Heart left ventricle (tissue), 16 donors: ENCODE results near the gene SMARCC1. TPM values are rescaled to one million over a fixed set of nuclear protein-coding genes. Genes with fewer than 3 reads are reported as not detected.
A peak's percentile ranks its signal among the peaks of the same experiment; 100 is the strongest.

ENCODE experiments used
- ATAC-seq, 4 donors: fragments of 200-7000 bp; cut with Tn5 transposase; one replicate each; pipeline ENCODE4 v1.9.1; 2020 to 2022; ENCODE audit warnings: moderate library complexity in 4 of 4, mild to moderate bottlenecking in 3 of 4, moderate number of reproducible peaks in 1 of 4
- DNase-seq, 5 donors: peaks; one replicate each; pipeline ENCODE4 v3.0.0-alpha.2; 2020
- H3K27ac ChIP-seq, 12 donors: fragments of 200-600 bp; sonication (generic) in 4 of 12; one replicate each; pipeline versions ENCODE4 v1.5.0 to v1.8.0; 2016 to 2022; ENCODE audit warnings: mild to moderate bottlenecking in 2 of 12
- H3K27me3 ChIP-seq, 9 donors: fragments of 200-600 bp; sonication (generic) in 2 of 9; one replicate each; pipeline versions ENCODE4 v1.5.1 to v1.8.0; 2016 to 2022; ENCODE audit warnings: mild to moderate bottlenecking in 3 of 9
- H3K36me3 ChIP-seq, 9 donors: fragments of 200-600 bp; sonication (generic) in 2 of 9; one replicate each; pipeline versions ENCODE4 v1.5.0 to v1.8.0; 2018 to 2022; ENCODE audit warnings: mild to moderate bottlenecking in 2 of 9
- H3K4me1 ChIP-seq, 12 donors: fragments of 200-600 bp; sonication (generic) in 4 of 12; one replicate each; pipeline versions ENCODE4 v1.5.0 to v1.8.0; 2016 to 2022; ENCODE audit warnings: mild to moderate bottlenecking in 3 of 12
- H3K4me3 ChIP-seq, 12 donors: fragments of 200-600 bp; sonication (generic) in 4 of 12; one replicate each; pipeline versions ENCODE4 v1.5.0 to v1.8.0; 2017 to 2022; ENCODE audit warnings: mild to moderate bottlenecking in 9 of 12, moderate library complexity in 4 of 12
- H3K9me3 ChIP-seq, 12 donors: fragments of 200-600 bp; sonication (generic) in 4 of 12; one replicate each; pipeline versions ENCODE4 v1.5.0 to v1.8.0; 2016 to 2022; ENCODE audit warnings: mild to moderate bottlenecking in 1 of 12
- CTCF ChIP-seq, 12 donors: fragments of 200-600 bp; sonication (generic) in 4 of 12; IDR thresholded peaks; one replicate each; pipeline versions ENCODE4 v1.5.0 to v1.8.0; 2018 to 2022; ENCODE audit warnings: antibody characterized with exemption in 12 of 12, mild to moderate bottlenecking in 5 of 12
- POLR2A ChIP-seq, 2 donors: fragments of 450-650 bp; IDR thresholded peaks; one replicate each; pipeline ENCODE4 v1.6.1; 2017; ENCODE audit warnings: antibody characterized with exemption in 2 of 2, mild to moderate bottlenecking in 2 of 2, moderate library complexity in 2 of 2
- WGBS, 4 donors: extraction: QIAGEN DNeasy Blood & Tissue Kit in 2 of 4; methylation state at CpG; one replicate each; pipeline versions ENCODE4 v1.1.5 to v1.1.7; 2013 to 2018; 5-methylcytosine and 5-hydroxymethylcytosine counted together
- intact Hi-C, 10 donors: fragments of 100-400 bp; cut with DNase I; formaldehyde crosslinking; loops; one replicate each; pipeline versions ENCODE4 v1.11.1 to v1.14.2; 2022
- polyA plus RNA-seq, 2 donors: library from polyadenylated mRNA; stranded (reverse); fragments of 200-250 nt; gene quantifications; one replicate each; pipeline ENCODE4 v1.2.3, GENCODE V29; 2013
- total RNA-seq, 9 donors: library from RNA; depleted of rRNA in 2 of 9; stranded (reverse); fragments of >200 nt in 2 of 9; fragmentation: NEBNext Ultra II Directional in 3 of 9; extraction: Animal tissue kit (Norgen Biotek cat#: 25700) in 3 of 9; gene quantifications; one replicate each; pipeline versions ENCODE4 v1.1.0 to v1.2.4, GENCODE V29; 2016 to 2023
- donor health status: ischemic (EF 13 %, LVEDD 7.1; RV severe dilation, severe dysfunction).
- donor health status: healthy with polysubstance abuse.
- donor health status: DM: no; HTN: yes; CAD: no.
- donor health status: DM: no; HTN: no; CAD: no.
- donor health status: ischemic (EF 25% LVEDD 6.9; RV normal size, moderate dysfunction).
- donor health status: ischemic (EF 25% LVEDD 5.7; RV mildly dilated, moderate dysfunction).
- donor health status: healthy.
- donor health status: DM: yes; HTN: yes; CAD: no.
- donor health status: ischemic (EF 35%, LVEDD 5.7; RV mildly dilated, moderate dysfunction).
- donor health status: nonischemic (EF 11% LVEDD 7.7; RV severe dilation, severe dysfunction).
- donor health status: DM: yes; HTN: yes; CAD: no.
- donor health status: PGD.
- donor health status: ischemic (EF 29% LVEDD 5.4; RV normal size, mild dysfunction).
- donor health status: nonischemic (EF 23%, LVEDD 6.1; RV moderate dilation, normal function).

Gene SMARCC1
- total and polyA plus RNA-seq, 11 donors, result 5.8 to 31.4 (median 25.5) TPM

GRCh38 chr3:47580481-47580880, 201.2 kb downstream of the SMARCC1 start:
- Histone ChIP-seq H3K4me3 (no peak overlapping the region), H3K9me3 (no peaks in the 10 kb centered on the region), H3K4me1 (peaks cover 0 to 19% (median 10%) of the 10 kb centered on the region in 12 donors), H3K27me3 (peaks cover 0 to 32% (median 0%) of the 10 kb centered on the region in 9 donors), H3K36me3 (peaks cover 0 to 9% (median 7%) of the 10 kb centered on the region in 9 donors), H3K27ac (no peak overlapping the region)
- intact Hi-C loops, result no loop called here
- no peak for DNase-seq
- 74 to 82% (median 76%) methylated on average over 4 of the region's 4 CpGs for WGBS, 4 donors
- no peak for ATAC-seq
- TF ChIP-seq POLR2A (IDR thresholded peaks at IDR 0.05) (no peak), CTCF (IDR thresholded peaks at IDR 0.05) (no peak)

- H3K9me3 ChIP-seq, result no peaks in the 10 kb centered on the region
- intact Hi-C loops, result no loop called here
- H3K27me3 ChIP-seq, result peaks cover 0 to 32% (median 0%) of the 10 kb centered on the region in 9 donors
- H3K4me3 ChIP-seq, result no peak overlapping the region
- TF ChIP-seq POLR2A (IDR thresholded peaks at IDR 0.05) (no peak), CTCF (IDR thresholded peaks at IDR 0.05) (no peak)
- peaks cover 0 to 19% (median 10%) of the 10 kb centered on the region in 12 donors for H3K4me1 ChIP-seq
- no peak for DNase-seq
- H3K27ac ChIP-seq, result no peak overlapping the region
- no peak for ATAC-seq
- 91 to 96% (median 94%) methylated on average over 2 of the region's 2 CpGs for WGBS, 4 donors
- H3K36me3 ChIP-seq, result peaks cover 0 to 3% (median under 1%) of the 10 kb centered on the region in 9 donors
These were observed 201.8 kb downstream of the SMARCC1 start for GRCh38 chr3:47579875-47580274.

GRCh38 chr3:47578691-47579632, 202.7 kb downstream of the SMARCC1 start, which contains the start of gene CSPG5:
TSS of gene CSPG5 (minus strand) at chr3:47578865. CDS start at chr3:47578693, 172 bp downstream.
- peak in 2 of 5 donors; percentile 27 to 28 for DNase-seq
- H3K4me3 ChIP-seq, result peak within 1 kb of the TSS; percentile 11 to 82 (median 60)
- H3K36me3 ChIP-seq, result no peaks in the 10 kb centered on the region
- peaks cover 0 to 32% (median 0%) of the 10 kb centered on the region in 9 donors for H3K27me3 ChIP-seq
- TF ChIP-seq CTCF (IDR thresholded peaks at IDR 0.05) (no peak), POLR2A (IDR thresholded peaks at IDR 0.05) (no peak)
- intact Hi-C loops, result no loop called here
- peaks cover 0 to 19% (median 10%) of the 10 kb centered on the region in 12 donors for H3K4me1 ChIP-seq
- H3K27ac ChIP-seq, result no peak within 1 kb of the TSS
- ATAC-seq, result peak in 2 of 4 donors; percentile 32 to 44
- H3K9me3 ChIP-seq, result no peaks in the 10 kb centered on the region
- 5 to 28% (median 8%) methylated on average over 16 to 121 of the region's 121 CpGs for WGBS, 4 donors

- Histone ChIP-seq H3K36me3 (no peaks in the 10 kb centered on the region), H3K27me3 (peaks cover 0 to 32% (median 0%) of the 10 kb centered on the region in 9 donors), H3K4me3 (peak overlapping the region; percentile 11 to 82 (median 60)), H3K9me3 (no peaks in the 10 kb centered on the region), H3K27ac (no peak overlapping the region), H3K4me1 (peaks cover 0 to 19% (median 10%) of the 10 kb centered on the region in 12 donors)
- peak in 3 of 4 donors; percentile 41 to 80 (median 60) for ATAC-seq
- peak; percentile 23 to 68 (median 39) for DNase-seq
- WGBS, 4 donors, result 1 to 5% (median 2%) methylated on average over 4 to 57 of the region's 57 CpGs
- intact Hi-C loops, result no loop called here
- TF ChIP-seq CTCF (IDR thresholded peaks at IDR 0.05) (no peak), POLR2A (IDR thresholded peaks at IDR 0.05) (no peak)
These were observed 203.5 kb downstream of the SMARCC1 start for GRCh38 chr3:47578119-47578632.
